HUES6 (cell line): ENCODE results near the gene COG3.
"Not testable (repeated sequence)": the region's sequence is repeated elsewhere in the genome, so short reads cannot be mapped to it uniquely, and the experiment has no call there.

ENCODE experiments used
- H3K27ac ChIP-seq: 2 replicates; pipeline ENCODE4 v1.7.0; 2013; ENCODE audit warnings: low read depth, mild to moderate bottlenecking, low read length, inconsistent platforms
- H3K27me3 ChIP-seq: 2 replicates; pipeline ENCODE4 v1.6.1; 2013; ENCODE audit warnings: low read length; ENCODE audit not compliant: control insufficient read depth, insufficient read depth
- H3K36me3 ChIP-seq: 2 replicates; pipeline ENCODE4 v1.6.1; 2013; ENCODE audit warnings: low read length; ENCODE audit not compliant: control insufficient read depth, insufficient read depth
- H3K4me1 ChIP-seq: 2 replicates; pipeline ENCODE4 v1.6.1; 2013; ENCODE audit warnings: low read length; ENCODE audit not compliant: control insufficient read depth, insufficient read depth
- H3K4me3 ChIP-seq: 2 replicates; pipeline ENCODE4 v1.5.1; 2013; ENCODE audit warnings: low read depth, low read length
- H3K9ac ChIP-seq: one replicate; pipeline ENCODE4 v1.6.1; 2013; ENCODE audit warnings: mild to moderate bottlenecking, low read length
- H3K9me3 ChIP-seq: 2 replicates; pipeline ENCODE4 v1.6.1; 2013; ENCODE audit warnings: low read depth, low read length; ENCODE audit not compliant: control insufficient read depth, insufficient read depth

Gene COG3, protein sequence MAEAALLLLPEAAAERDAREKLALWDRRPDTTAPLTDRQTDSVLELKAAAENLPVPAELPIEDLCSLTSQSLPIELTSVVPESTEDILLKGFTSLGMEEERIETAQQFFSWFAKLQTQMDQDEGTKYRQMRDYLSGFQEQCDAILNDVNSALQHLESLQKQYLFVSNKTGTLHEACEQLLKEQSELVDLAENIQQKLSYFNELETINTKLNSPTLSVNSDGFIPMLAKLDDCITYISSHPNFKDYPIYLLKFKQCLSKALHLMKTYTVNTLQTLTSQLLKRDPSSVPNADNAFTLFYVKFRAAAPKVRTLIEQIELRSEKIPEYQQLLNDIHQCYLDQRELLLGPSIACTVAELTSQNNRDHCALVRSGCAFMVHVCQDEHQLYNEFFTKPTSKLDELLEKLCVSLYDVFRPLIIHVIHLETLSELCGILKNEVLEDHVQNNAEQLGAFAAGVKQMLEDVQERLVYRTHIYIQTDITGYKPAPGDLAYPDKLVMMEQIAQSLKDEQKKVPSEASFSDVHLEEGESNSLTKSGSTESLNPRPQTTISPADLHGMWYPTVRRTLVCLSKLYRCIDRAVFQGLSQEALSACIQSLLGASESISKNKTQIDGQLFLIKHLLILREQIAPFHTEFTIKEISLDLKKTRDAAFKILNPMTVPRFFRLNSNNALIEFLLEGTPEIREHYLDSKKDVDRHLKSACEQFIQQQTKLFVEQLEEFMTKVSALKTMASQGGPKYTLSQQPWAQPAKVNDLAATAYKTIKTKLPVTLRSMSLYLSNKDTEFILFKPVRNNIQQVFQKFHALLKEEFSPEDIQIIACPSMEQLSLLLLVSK

DNA sequence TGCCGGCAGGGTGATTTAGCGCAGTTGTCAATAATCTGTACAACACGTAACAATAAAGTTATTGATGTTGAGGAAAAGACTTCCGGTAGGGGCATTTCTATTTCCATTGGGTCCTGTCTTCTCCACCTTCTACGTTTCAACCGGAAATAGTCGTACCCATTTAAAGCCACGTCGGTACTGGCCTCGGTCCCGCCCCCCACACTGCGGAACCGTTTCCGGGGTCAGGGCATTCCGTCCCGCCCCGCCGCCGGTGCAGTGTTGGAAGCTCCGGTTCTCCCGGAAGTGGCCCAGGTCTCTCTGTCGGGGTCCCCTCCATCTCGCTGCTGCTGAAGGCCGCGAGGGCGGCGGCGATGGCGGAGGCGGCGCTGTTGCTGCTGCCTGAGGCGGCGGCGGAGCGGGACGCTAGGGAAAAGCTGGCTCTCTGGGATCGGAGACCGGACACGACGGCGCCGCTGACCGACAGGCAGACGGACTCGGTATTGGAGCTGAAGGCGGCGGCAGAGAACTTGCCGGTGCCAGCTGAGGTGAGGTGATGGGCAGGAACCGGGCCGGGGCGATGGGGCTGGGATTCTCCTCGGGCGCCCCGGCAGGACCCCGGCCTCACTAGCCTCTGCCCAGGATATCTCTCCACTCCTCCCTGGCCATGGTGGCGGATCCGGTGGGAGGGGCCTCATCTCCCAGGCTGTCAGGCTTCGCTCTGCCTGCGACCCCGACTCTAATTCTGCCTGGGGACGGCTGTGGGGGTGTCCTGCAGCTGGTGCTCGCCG lies at the start of gene COG3:
TSS of gene COG3 (plus strand) at position 253 of the 767 bp plus-strand sequence. CDS start at position 351, 98 bp downstream.
- 0 out of 2 replicates have a peak, but pooled peaks cover 3% of the 10 kb centered on the region for H3K36me3 ChIP-seq
- H3K4me1 ChIP-seq = peaks cover 9% of the 10 kb centered on the region; the same call in 1 of the 2 replicates
- peak within 1 kb of the TSS; percentile 99 for H3K9ac ChIP-seq
- peaks cover 13% of the 10 kb centered on the region; the same call in 1 of the 2 replicates for H3K27me3 ChIP-seq
- peak within 1 kb of the TSS; percentile 86 for H3K27ac ChIP-seq
- H3K4me3 ChIP-seq = peak within 1 kb of the TSS; percentile 97
- no peaks in the 10 kb centered on the region for H3K9me3 ChIP-seq

DNA sequence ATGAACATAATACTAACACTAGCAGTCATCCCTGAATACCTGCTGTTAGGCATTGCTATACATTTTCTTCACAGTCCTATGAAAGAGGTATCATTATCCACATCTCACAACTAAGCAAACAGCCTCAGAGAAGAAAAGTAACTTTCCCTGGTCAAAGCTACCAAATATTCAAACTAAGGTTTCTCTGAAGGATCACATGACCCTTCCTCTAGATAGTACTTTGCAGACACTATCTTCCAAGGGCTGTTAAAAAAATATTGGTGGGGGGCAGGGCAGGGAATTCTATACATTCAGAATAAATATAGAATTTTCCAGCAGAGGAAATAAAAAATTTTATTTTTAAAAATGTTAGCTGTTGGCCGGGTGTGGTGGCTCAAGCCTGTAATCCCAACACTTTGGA lies 49.6 kb upstream of the COG3 start:
- H3K9ac ChIP-seq = no peak overlapping the region
- no peaks in the 10 kb centered on the region for H3K27me3 ChIP-seq
- H3K4me3 ChIP-seq = no peak overlapping the region; the same call in 1 of the 2 replicates
- H3K36me3 ChIP-seq = 0 out of 2 replicates have a peak, but pooled peaks cover 2% of the 10 kb centered on the region
- no peaks in the 10 kb centered on the region for H3K9me3 ChIP-seq
- H3K4me1 ChIP-seq = peaks cover 14% of the 10 kb centered on the region
- H3K27ac ChIP-seq = no peak overlapping the region

DNA sequence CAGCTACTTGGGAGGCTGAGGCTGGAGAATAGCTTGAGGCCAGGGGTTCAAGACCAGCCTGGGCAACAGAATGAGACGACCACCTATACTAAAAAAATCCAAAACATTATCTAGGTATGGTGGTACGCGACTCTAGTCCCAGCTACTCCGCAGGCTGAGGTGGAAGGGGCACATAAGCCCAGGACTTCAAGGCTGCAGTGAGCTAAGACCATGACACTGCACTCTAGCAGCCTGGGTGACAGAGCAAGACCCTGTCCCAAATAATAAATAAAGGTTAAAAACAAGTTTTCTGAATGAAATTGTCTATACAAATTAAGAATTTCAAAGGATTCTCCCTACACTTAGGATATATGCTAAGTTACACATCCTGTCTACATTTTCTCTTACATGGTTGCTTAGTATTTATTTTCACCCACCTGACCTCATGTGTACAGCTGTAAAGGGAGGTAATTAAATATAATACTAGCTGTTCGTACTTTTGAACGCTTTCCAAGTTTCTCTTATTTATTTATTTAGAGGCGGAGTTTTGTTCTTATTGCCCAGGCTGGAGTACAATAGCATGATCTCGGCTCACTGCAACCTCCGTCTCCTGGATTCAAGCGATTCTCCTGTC lies 48.1 kb upstream of the COG3 start:
- H3K36me3 ChIP-seq = no peaks in the 10 kb centered on the region
- H3K4me3 ChIP-seq = no peak overlapping the region
- no peaks in the 10 kb centered on the region for H3K9me3 ChIP-seq
- no peaks in the 10 kb centered on the region for H3K27me3 ChIP-seq
- H3K9ac ChIP-seq = no peak overlapping the region
- peaks cover 14% of the 10 kb centered on the region for H3K4me1 ChIP-seq
- no peak overlapping the region for H3K27ac ChIP-seq

DNA sequence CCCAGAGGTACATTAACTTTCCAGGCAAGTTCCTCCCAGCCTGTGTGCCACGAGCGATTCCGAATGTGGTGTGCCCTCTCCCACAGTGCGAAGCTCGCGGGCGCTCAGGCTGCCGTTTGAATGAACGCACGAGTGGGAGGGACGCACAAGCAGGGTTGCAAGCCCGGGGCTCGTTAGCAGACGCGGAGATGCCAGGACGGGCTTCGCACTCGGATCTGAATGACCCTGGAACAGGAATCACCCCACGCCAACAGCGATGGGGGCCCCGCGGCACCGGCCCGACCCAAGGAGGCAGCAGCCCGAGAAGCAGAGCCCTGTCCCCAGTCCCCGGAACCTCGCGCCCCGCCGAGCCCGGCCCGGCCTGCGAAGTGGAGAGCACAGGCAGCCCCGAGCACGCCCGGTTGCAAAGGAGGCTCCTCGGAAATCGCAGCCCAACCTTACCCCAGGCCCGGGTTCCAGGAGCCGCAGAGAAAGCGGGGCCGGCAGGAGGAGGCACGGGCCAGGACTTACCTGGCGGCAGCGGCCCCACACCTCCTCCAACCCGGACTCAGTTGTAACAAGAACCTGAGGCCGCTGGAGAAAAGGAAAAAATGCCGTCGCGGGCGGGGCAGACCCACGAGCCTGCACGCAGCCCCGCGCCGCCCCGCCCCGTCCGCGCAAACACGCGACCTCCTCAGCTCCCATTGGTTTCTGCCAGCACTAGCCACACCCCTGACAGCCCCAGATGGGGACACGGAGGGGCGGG lies 46.8 kb upstream of the COG3 start, which contains the start of gene SLC25A30:
TSS of gene SLC25A30 (minus strand) at position 584 of the 745 bp plus-strand sequence. CDS start 6,948 bp downstream, outside the sequence.
- Histone ChIP-seq H3K9ac (peak within 1 kb of the TSS; percentile 75), H3K9me3 (no peaks in the 10 kb centered on the region), H3K27me3 (no peaks in the 10 kb centered on the region), H3K4me1 (peaks cover 14% of the 10 kb centered on the region), H3K4me3 (peak within 1 kb of the TSS; percentile 90), H3K27ac (peak within 1 kb of the TSS; percentile 56; the same call in 1 of the 2 replicates), H3K36me3 (no peaks in the 10 kb centered on the region)

DNA sequence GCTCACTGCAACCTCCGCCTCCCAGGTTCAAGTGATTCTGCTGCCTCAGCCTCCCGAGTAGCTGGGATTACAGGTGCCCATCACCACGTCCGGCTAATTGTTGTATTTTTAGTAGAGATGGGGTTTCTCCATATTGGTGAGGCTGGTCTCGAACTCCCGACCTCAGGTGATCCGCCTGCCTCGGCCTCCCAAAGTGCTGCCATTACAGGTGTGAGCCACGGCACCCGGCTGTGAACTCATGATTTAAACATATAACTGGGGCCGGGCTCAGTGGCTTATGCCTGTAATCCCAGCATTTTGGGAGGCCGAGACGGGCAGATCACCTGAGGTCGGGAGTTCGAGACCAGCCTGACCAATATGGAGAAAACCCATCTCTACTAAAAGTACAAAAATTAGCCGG lies 45.4 kb upstream of the COG3 start:
- not testable (repeated sequence) for H3K27me3 ChIP-seq, H3K9me3 ChIP-seq, H3K4me1 ChIP-seq, H3K36me3 ChIP-seq, H3K27ac ChIP-seq, H3K9ac ChIP-seq, H3K4me3 ChIP-seq

DNA sequence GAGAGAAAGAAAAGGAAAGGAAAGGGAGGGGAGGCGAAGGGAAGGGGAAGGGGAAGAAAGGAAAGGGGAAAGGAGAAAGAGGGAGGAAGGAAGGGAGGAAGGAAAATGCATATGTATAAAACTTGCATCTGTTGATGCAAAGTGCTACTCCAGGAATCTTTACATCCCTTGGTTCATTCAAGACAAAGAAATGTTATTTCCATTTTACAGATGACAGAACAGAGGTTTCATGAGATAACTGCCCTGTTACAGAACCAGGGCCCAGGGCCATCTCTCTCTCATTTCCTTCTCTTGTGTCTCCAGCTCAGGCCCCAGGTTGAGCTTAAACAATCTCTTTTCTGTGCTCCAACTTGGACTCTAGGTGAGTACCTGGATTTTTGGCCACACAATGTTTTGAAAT lies 44.8 kb upstream of the COG3 start:
- Histone ChIP-seq H3K9ac (no peak overlapping the region), H3K27me3 (no peaks in the 10 kb centered on the region), H3K27ac (no peak overlapping the region), H3K36me3 (no peaks in the 10 kb centered on the region), H3K9me3 (no peaks in the 10 kb centered on the region), H3K4me1 (peaks cover 4% of the 10 kb centered on the region; the same call in 1 of the 2 replicates), H3K4me3 (no peak overlapping the region)

DNA sequence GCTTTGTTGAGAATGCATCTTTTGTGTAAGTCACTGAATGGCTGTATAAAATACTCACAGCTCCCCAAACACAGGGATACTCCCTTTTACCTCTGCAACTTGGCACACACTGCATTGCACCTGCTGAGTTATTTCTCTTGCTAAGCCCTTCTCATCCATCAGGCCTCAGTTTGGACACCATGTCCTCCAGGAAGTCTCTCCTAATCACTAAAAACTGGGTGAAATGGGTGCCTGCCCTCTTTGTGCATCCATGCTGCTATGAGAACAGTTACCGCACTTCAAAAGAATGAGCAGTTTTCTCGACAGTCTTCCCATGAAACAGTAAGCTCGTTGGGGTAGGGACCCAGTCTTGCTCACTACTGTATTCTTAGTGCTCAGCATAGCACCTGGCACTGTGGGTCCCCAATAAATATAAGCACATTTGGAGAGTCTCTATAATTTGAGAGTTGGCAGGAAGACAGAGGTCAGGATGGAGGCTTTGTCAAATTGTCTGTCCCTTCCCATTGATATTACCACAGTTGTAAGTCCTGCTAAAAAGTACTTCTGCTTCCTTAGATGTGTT lies 41.9 kb upstream of the COG3 start:
- no peak overlapping the region for H3K27ac ChIP-seq
- no peaks in the 10 kb centered on the region for H3K36me3 ChIP-seq
- no peak overlapping the region for H3K4me3 ChIP-seq
- no peaks in the 10 kb centered on the region for H3K27me3 ChIP-seq
- H3K4me1 ChIP-seq = no peaks in the 10 kb centered on the region
- no peaks in the 10 kb centered on the region for H3K9me3 ChIP-seq
- no peak overlapping the region for H3K9ac ChIP-seq

DNA sequence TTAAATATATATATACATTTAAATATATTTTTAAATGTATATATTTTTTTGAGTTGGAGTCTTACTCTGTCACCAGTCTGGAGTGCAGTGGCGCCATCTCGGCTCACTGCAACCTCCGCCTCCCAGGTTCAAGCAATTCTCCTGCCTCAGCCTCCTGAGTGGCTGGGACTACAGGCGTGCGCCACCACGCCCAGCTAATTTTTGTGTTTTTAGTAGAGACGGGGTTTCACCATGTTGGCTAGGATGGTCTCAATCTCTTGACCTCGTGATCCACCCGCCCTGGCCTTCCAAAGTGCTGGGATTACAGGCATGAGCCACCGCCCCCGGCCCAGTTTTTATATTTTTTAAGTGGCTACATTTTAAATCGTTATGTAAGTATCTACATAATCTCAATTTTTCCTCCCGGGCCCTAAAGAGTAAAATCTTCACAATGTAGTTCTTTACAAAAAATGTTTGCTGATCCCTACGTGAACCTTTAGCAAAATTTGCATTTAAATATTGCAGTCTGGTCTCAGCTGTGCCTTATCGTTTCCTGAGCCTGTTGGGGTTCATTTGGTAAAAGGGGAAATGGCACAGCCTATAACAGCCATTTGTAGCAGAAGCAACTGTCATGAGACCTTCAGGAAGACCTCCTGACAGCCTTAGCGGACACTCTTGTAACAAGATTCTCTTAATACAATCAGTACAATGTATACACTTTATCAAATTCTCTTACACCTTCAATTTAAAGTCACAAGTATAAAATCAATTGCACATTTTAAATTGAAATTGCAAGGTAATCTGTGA lies 38.5 kb upstream of the COG3 start:
- H3K27me3 ChIP-seq, H3K27ac ChIP-seq, H3K4me3 ChIP-seq, H3K9ac ChIP-seq, H3K36me3 ChIP-seq, H3K4me1 ChIP-seq, H3K9me3 ChIP-seq: not testable (repeated sequence)

DNA sequence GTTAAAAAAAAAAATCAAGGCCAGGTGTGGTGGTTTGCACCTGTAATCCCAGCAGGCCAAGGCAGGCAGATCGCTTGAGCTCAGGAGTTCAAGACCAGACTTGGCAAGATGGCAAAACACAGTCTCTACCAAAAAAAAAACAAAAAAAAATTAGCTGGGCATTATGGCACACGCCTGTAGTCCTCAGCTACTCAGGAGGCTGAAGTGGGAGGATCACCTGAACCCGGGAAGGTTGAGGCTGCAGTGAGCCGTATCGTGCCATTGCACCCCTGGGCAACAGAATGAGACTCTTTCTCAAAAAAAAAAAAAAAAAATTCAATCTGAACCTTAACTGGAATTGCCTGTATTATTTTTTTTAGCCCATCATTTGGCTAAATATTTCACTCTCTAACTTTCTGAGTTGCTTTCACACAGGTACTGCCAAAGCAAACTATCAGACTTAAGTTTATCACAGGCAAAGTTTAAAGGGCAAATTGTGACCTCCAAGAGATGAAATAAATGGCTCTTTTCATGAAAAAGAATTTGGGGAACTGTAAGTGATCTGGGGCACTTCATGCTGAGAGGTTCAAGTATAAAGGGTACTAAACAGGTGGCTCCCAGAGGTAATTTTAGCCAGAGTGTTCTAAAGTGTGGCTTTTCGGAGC lies 31.9 kb upstream of the COG3 start:
- H3K27me3 ChIP-seq = no peaks in the 10 kb centered on the region
- no peaks in the 10 kb centered on the region for H3K36me3 ChIP-seq
- H3K4me3 ChIP-seq = no peak overlapping the region
- H3K27ac ChIP-seq = no peak overlapping the region
- H3K9ac ChIP-seq = no peak overlapping the region
- H3K4me1 ChIP-seq = no peaks in the 10 kb centered on the region
- no peaks in the 10 kb centered on the region for H3K9me3 ChIP-seq
